Stimulated activated CD8-positive, alpha-beta memory T cell treated with anti-CD3 and anti-CD28 coated beads, Interleukin-7, amount 100 ng/mL, for 24 hours (primary cell): ENCODE measurements around the gene PDZD2.
"Not testable (repeated sequence)": the region's sequence is repeated elsewhere in the genome, so short reads cannot be mapped to it uniquely, and the experiment has no call there.

Source experiments
- DNase-seq: peaks from one replicate; pipeline ENCODE4 v3.0.0-alpha.2; 2020; ENCODE audit warnings: low read depth

PDZD2 gene

GRCh38 chr5:31638748-31639418 is at the start of gene PDZD2:
Gene PDZD2, plus strand, starts transcription at chr5:31639131.
- peak; percentile 59 for DNase-seq

GRCh38 chr5:31593665-31594064 is 45.3 kb upstream of the PDZD2 start:
- no peak for DNase-seq

GRCh38 chr5:31596354-31596753 is 42.6 kb upstream of the PDZD2 start:
- no peak for DNase-seq

DNA sequence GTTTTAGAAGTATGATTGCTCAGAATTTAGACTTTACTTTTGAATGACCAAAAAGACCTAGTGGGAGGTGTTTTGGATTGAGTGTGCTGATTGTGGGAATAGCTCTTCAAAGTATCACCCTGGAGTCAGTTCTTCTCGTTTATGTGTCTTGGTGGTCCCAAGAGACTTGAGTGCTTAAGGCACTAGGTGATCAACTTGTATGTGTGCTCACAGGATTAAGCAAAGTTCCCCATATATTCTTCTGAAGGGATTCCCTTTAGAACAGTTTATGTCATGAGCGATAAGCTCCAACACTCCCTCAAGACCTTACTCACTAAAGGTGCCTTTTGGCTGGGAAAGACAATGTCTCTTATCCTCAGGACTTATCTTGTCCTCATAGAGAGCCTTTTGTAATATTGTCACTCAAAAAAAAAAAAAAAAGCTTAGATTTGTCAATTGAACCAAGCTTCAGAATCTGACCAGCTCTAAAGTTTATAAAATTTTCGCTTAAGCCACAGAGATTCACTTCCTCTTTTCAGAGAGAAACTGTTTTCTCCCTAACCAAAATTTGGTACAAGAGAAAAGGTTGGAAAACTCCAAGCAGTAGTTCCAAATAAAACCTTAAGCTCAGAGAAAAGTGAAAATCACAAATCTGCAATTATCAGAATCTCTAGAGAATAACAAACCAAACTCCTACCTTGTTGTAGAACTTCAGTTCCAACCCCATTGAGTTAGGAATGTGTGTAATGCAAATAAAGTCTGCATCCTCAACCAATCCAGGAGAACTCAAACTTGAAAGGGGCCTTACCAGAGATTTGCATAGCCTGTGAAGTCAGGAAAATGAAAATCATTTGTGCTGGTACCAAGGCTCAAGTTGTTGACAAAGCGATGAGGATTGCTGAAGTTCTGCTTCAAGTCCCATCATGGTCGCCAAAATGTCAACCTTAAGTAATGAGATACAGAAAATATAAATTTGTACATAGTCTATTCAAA is 40.0 kb upstream of the PDZD2 start:
- DNase-seq = no peak

DNA sequence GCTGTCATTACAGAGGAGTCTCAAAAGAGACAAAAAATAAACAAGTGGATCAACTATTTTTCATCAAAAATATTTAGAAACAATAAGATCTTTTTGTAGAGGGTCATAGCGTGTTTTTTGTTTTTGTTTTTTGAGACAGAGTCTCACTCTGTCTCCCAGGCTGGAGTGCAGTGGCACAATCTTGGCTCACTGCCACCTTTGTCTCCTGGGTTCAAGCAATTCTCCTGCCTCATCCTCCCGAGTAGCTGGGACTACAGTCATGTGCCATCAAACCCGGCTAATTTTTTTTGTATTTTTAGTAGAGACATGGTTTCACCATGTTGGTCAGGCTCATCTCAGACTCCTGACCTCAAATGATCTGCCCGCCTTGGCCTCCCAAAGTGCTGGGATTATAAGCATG is 36.6 kb upstream of the PDZD2 start:
- not testable (repeated sequence) for DNase-seq

GRCh38 chr5:31604240-31604639 is 34.7 kb upstream of the PDZD2 start:
- no peak for DNase-seq

DNA sequence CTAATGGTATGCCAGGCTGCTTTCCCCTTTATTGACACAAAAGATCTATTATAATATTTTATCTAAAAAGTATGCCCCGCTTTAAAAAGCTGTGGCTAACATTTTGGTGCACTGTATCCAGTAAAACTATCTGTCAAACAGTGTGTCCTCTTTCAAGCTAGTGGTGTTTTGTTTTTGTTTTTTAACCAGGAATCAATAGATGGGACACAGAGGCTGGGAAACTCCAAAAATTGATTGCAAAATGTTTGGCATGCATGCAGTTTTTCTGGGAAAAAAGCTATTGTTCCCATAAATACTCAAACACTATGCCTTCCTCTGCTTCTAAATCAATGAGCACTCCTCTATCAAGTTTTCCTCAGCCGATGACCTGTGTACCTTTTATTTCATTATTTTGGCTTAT is 34.3 kb upstream of the PDZD2 start:
- DNase-seq = no peak

- DNase-seq = no peak
Observed at GRCh38 chr5:31605920-31606319, 33.0 kb upstream of the PDZD2 start.

GRCh38 chr5:31607546-31607945 is 31.4 kb upstream of the PDZD2 start:
- DNase-seq = no peak

GRCh38 chr5:31611002-31611401 is 27.9 kb upstream of the PDZD2 start:
- DNase-seq = no peak

- DNase-seq = no peak
Observed at GRCh38 chr5:31613651-31614050, 25.3 kb upstream of the PDZD2 start.

- DNase-seq = no peak
Observed at GRCh38 chr5:31614151-31615020, 24.5 kb upstream of the PDZD2 start.

- no peak for DNase-seq
Observed at GRCh38 chr5:31617867-31618266, 21.1 kb upstream of the PDZD2 start.

DNA sequence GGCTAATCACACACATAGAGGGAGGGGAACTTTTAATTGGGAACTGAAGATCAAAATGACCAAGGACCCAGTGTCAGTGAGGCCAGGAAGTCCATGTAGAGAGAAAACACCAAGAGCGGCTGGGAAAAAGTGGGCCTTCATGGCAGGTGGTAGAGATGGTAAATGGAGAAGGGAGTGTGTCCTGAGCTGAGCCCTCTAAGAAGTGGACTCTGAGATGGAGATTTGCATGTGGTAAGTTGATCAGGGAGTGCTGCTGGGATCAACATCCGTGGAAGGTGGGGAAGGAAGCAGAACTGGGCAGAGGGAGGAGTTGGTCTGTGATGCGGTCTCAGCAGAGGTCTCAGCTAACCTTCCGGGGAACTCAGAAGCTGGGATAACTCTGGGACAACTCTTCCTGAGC is 18.9 kb upstream of the PDZD2 start:
- DNase-seq = no peak

DNA sequence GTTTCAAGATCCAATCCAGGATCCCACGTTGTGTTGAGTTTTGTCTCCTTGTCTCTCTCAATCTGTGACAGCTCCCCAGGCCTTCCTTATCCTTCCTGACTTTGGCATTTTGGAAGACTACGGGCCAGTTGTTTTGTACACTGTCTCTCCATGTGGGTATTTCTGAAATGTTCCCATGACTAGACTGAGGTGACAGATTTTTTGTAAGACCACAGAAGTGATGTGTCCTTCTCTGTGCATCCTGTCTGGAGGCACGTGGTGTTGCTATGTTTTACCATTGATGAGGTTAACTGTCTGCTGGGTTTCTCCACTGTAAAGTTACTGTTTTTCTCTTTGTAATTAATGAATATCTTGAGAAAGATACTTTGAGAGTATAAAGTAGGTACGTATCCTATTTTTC is 15.7 kb upstream of the PDZD2 start:
- no peak for DNase-seq

DNA sequence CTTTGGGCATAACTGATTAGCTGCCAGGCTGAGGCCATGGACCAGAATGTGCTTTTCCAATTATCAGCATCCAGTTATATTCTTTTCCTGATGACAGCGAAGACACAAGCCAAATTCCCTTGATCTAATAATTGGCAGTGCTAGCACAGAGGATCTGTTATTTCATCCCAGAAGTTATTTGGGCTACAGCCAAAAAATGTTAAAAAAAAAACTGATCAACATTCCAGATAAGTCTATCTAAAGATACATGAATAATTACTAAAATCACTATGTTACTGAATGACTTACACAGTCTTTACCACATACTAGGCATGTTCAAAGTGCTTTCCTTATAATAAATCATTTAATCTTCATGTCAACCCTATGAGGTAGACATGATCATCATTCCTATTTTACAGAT is 13.5 kb upstream of the PDZD2 start:
- DNase-seq = no peak

- no peak for DNase-seq
Observed at GRCh38 chr5:31626156-31626555, 12.8 kb upstream of the PDZD2 start.

DNA sequence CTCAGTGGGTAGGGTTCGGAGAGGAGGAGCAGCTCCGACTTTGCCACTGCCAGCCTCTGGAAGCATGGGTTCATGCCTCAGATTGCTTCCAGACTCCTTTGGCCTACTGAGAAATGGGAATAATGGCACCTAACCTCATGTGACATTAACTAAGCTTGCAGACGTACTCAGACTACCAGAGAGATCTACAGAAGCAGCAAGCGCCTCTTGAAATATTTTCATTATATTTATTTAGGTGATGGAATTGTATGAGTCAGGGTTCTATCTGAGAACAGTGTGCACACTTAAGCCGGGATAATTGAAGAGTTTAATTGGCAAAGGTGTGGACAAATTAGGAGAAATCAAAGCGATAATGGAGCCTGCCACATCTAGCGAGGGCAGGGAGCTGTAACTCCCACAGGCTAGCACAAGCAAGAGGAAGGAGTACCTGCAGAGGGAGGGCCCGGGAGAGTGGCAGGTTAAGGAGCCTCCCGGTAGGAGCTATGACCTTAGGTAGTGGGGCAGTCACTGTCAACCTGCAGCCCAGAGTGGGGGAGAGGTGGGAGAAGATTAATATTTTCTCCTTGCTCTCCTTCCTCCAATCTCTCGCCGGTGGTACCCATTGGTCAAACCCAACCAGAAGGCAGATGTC is 12.2 kb upstream of the PDZD2 start:
- DNase-seq = no peak

DNA sequence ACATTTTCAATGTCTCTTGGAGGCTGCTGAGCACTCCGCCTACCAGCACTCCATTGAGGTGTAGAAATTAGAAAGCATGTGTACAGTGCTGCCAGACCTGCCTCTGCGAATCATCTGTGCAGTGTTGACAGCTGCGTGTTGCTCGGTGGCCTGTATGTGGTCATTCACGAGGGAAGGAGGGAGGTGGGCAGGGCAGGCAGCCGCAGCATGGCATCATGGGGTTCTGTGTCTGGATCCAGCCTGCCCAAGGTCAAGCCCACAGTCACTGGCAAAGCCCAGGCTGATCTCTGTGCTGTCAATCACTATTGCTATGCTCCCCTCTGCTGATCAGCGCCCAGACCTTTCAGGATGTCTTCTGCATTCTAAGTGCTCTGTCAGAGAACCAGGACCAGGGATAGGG is 8.0 kb upstream of the PDZD2 start:
- no peak for DNase-seq

GRCh38 chr5:31632460-31632859 is 6.5 kb upstream of the PDZD2 start:
- DNase-seq = no peak

DNA sequence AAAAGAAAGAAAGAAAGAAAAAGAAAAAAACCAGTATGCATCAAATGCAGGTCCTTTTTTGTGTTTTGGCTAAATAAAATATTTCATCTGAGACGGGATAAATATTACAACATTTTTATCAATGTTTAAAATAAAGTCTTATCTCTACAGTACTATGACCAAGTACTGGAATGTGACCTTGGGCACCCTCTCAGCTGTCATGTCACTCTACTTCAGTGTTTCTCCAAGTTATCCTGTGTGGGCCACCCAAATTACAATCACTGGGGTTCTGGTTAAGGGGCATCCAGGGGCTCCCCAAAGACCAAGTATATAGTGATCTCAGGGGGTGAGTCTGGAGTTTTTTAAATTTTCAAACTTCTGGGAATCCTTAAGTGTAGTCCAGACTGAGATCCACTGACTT is 3.5 kb upstream of the PDZD2 start:
- DNase-seq = no peak

GRCh38 chr5:31637851-31638250 is 1.1 kb upstream of the PDZD2 start:
- no peak for DNase-seq
